Common myeloid progenitor, CD34-positive (primary cell): ENCODE data around the gene SMIM29.
"Not testable (repeated sequence)": the region's sequence is repeated elsewhere in the genome, so short reads cannot be mapped to it uniquely, and the experiment has no call there.

Experiments
- CTCF ChIA-PET: fragments of 350-600 bp; sonication (Branson Sonifier 250); formaldehyde crosslinking; loops from one replicate; lab custom pipeline; 2021; ENCODE audit warnings: antibody characterized with exemption; lab: Charles Lee
- POLR2A ChIA-PET: fragments of 350-600 bp; sonication (Branson Sonifier 250); formaldehyde crosslinking; loops from one replicate; lab custom pipeline; 2021; ENCODE audit warnings: antibody characterized with exemption; lab: Charles Lee
- DNase-seq, 3 donors: peaks; one replicate each; pipeline versions ENCODE4 v3.0.0 to v3.0.0-alpha.2; 2013
- H3K27ac ChIP-seq, 2 experiments: 1 replicate in 1 of 2; 2 replicates in 1 of 2; pipeline ENCODE4 v1.7.0; 2013; ENCODE audit warnings: inconsistent platforms in 2 of 2, low read length in 2 of 2, mild to moderate bottlenecking in 2 of 2, low read depth in 1 of 2, moderate library complexity in 1 of 2; ENCODE audit not compliant: severe bottlenecking in 2 of 2, insufficient read depth in 1 of 2, poor library complexity in 1 of 2
- H3K27me3 ChIP-seq, 5 experiments: replicated peaks in 2 of 5; 1 replicate in 3 of 5; 2 replicates in 2 of 5; pipeline versions ENCODE4 v1.6.1 to v1.7.0; 2013; ENCODE audit warnings: low read length in 4 of 5, mild to moderate bottlenecking in 2 of 5, moderate library complexity in 2 of 5, inconsistent platforms in 1 of 5; ENCODE audit not compliant: insufficient read depth in 5 of 5, control insufficient read depth in 4 of 5
- H3K36me3 ChIP-seq, 4 experiments: 1 replicate in 2 of 4; 2 replicates in 2 of 4; pipeline versions ENCODE4 v1.6.1 to v1.7.0; 2013; ENCODE audit warnings: low read length in 3 of 4, control low read depth in 1 of 4, mild to moderate bottlenecking in 1 of 4; ENCODE audit not compliant: control insufficient read depth in 4 of 4, insufficient read depth in 4 of 4
- H3K4me1 ChIP-seq, 4 experiments: 1 replicate in 3 of 4; 2 replicates in 1 of 4; pipeline versions ENCODE4 v1.6.1 to v1.7.1; 2013; ENCODE audit warnings: low read length in 3 of 4, mild to moderate bottlenecking in 3 of 4, control low read depth in 1 of 4, inconsistent platforms in 1 of 4, moderate library complexity in 1 of 4; ENCODE audit not compliant: control insufficient read depth in 4 of 4, insufficient read depth in 4 of 4; ENCODE audit errors: control extremely low read depth in 1 of 4
- H3K4me3 ChIP-seq, 7 experiments: 1 replicate in 4 of 7; 2 replicates in 3 of 7; pipeline versions ENCODE4 v1.5.1 to v1.7.0; 2013; ENCODE audit warnings: mild to moderate bottlenecking in 7 of 7, low read length in 6 of 7, moderate library complexity in 6 of 7, inconsistent platforms in 2 of 7, low read depth in 2 of 7, control low read depth in 1 of 7; ENCODE audit not compliant: insufficient read depth in 4 of 7, control insufficient read depth in 1 of 7; ENCODE audit errors: extremely low read depth in 1 of 7
- H3K9me3 ChIP-seq, 5 experiments: 1 replicate in 4 of 5; 2 replicates in 1 of 5; pipeline versions ENCODE4 v1.6.1 to v1.7.1; 2013; ENCODE audit warnings: low read length in 4 of 5, mild to moderate bottlenecking in 2 of 5, inconsistent platforms in 1 of 5, low read depth in 1 of 5, moderate library complexity in 1 of 5; ENCODE audit not compliant: control insufficient read depth in 4 of 5, insufficient read depth in 2 of 5; ENCODE audit errors: control extremely low read depth in 1 of 5
- WGBS: methylation state at CpG from one replicate; pipeline ENCODE4 v1.1.5; 2013; ENCODE audit not compliant: insufficient coverage; 5-methylcytosine and 5-hydroxymethylcytosine counted together

Gene SMIM29

GRCh38 chr6:34249469-34250261, 859 bp upstream of the SMIM29 start:
- H3K27ac ChIP-seq, result peak overlapping the region; percentile 33 to 83
- H3K4me3 ChIP-seq, result peak overlapping the region; percentile 42 to 94 (median 86)
- no peaks in the 10 kb centered on the region for H3K9me3 ChIP-seq
- peaks cover 5 to 29% (median 23%) of the 10 kb centered on the region in 4 experiments for H3K4me1 ChIP-seq
- ChIA-PET POLR2A (interaction anchor here (1.2 to 2.6 kb wide), 4 partner anchors 13 to 165 kb away, joined by 4 to 15 read pairs (median 11); partner anchors contain the start of genes HMGA1 and NUDT3), CTCF (interaction anchor here (0.6 to 5.8 kb wide), 44 partner anchors 11 to 273 kb away, joined by 3 to 139 read pairs (median 4); partner anchors contain the start of gene NUDT3)
- peaks cover 0 to 9% (median 4%) of the 10 kb centered on the region in 4 experiments for H3K36me3 ChIP-seq
- WGBS, result 65% methylated on average over 10 of the region's 18 CpGs
- no peaks in the 10 kb centered on the region for H3K27me3 ChIP-seq
- DNase-seq, result no peak

GRCh38 chr6:34248198-34248726, 544 bp downstream of the SMIM29 start:
- WGBS, result 8% methylated on average over 14 of the region's 17 CpGs
- H3K27me3 ChIP-seq, result no peaks in the 10 kb centered on the region
- peak overlapping the region; percentile 33 to 83 for H3K27ac ChIP-seq
- H3K4me3 ChIP-seq, result peak overlapping the region; percentile 53 to 94 (median 89)
- ChIA-PET CTCF (interaction anchor here (1.0 to 5.8 kb wide), 10 partner anchors 24 to 173 kb away, joined by 3 to 139 read pairs (median 4); partner anchors contain the start of gene NUDT3), POLR2A (interaction anchor here (0.6 to 2.6 kb wide), 4 partner anchors 12 to 1014 kb away, joined by 4 to 15 read pairs (median 9); partner anchors contain the start of gene HMGA1)
- H3K4me1 ChIP-seq, result peaks cover 5 to 42% (median 36%) of the 10 kb centered on the region in 4 experiments
- H3K9me3 ChIP-seq, result no peaks in the 10 kb centered on the region
- H3K36me3 ChIP-seq, result peaks cover 0 to 23% (median 7%) of the 10 kb centered on the region in 4 experiments
- DNase-seq, result peak in 1 of 3 donors; percentile 51

- 81% methylated on average over 5 of the region's 6 CpGs for WGBS
These were observed 1.2 kb downstream of the SMIM29 start for GRCh38 chr6:34247481-34248197.

GRCh38 chr6:34246563-34247391, 2.0 kb downstream of the SMIM29 start:
- H3K9me3 ChIP-seq, result no peaks in the 10 kb centered on the region
- peak in 2 of 3 donors; percentile 75 to 76 for DNase-seq
- WGBS, result 76% methylated on average over 6 of the region's 8 CpGs
- no peaks in the 10 kb centered on the region for H3K27me3 ChIP-seq
- no peak overlapping the region for H3K27ac ChIP-seq
- peaks cover 5 to 57% (median 48%) of the 10 kb centered on the region in 4 experiments for H3K4me1 ChIP-seq
- ChIA-PET POLR2A (no interaction called here), CTCF (interaction anchor here (0.8 to 5.8 kb wide), 7 partner anchors 21 to 170 kb away, joined by 3 to 139 read pairs (median 3); no protein-coding TSS in a partner anchor)
- peaks cover 0 to 38% (median 19%) of the 10 kb centered on the region in 4 experiments for H3K36me3 ChIP-seq
- no peak overlapping the region for H3K4me3 ChIP-seq

More at GRCh38 chr6:34247481-34248197, 1.2 kb downstream of the SMIM29 start:
- POLR2A ChIA-PET, result interaction anchor here (1.2 to 2.6 kb wide), 3 partner anchors 11 to 167 kb away, joined by 4 to 15 read pairs (median 14); partner anchors contain the start of gene HMGA1
- no peak for DNase-seq
- CTCF ChIA-PET, result interaction anchor here (0.6 to 5.8 kb wide), 10 partner anchors 24 to 362 kb away, joined by 3 to 139 read pairs (median 4); partner anchors contain the start of gene NUDT3
- Histone ChIP-seq H3K27me3 (no peaks in the 10 kb centered on the region), H3K4me3 (peak overlapping the region in 4 of 7 experiments; percentile 86 to 94 (median 89)), H3K27ac (peak overlapping the region in 1 of 2 experiments; percentile 83), H3K4me1 (peaks cover 5 to 49% (median 43%) of the 10 kb centered on the region in 4 experiments), H3K9me3 (no peaks in the 10 kb centered on the region), H3K36me3 (peaks cover 0 to 29% (median 11%) of the 10 kb centered on the region in 4 experiments)

GRCh38 chr6:34246249-34246562, 2.6 kb downstream of the SMIM29 start:
- no CpG with 5 or more reads among the region's 2 CpGs for WGBS
- H3K9me3 ChIP-seq, result no peaks in the 10 kb centered on the region
- no peak for DNase-seq
- peaks cover 5 to 63% (median 51%) of the 10 kb centered on the region in 4 experiments for H3K4me1 ChIP-seq
- no peak overlapping the region for H3K4me3 ChIP-seq
- H3K36me3 ChIP-seq, result peaks cover 0 to 44% (median 24%) of the 10 kb centered on the region in 4 experiments
- CTCF ChIA-PET, result interaction anchor here (0.8 to 5.8 kb wide), 6 partner anchors 20 to 170 kb away, joined by 3 to 139 read pairs (median 3); no protein-coding TSS in a partner anchor
- POLR2A ChIA-PET, result no interaction called here
- no peaks in the 10 kb centered on the region for H3K27me3 ChIP-seq
- no peak overlapping the region for H3K27ac ChIP-seq

- H3K27ac ChIP-seq, POLR2A ChIA-PET, H3K27me3 ChIP-seq, H3K9me3 ChIP-seq, H3K4me3 ChIP-seq, DNase-seq: not testable (repeated sequence)
- CTCF ChIA-PET, result interaction anchor here (0.8 to 5.8 kb wide), 6 partner anchors 19 to 171 kb away, joined by 3 to 139 read pairs (median 3); no protein-coding TSS in a partner anchor
- Histone ChIP-seq H3K36me3 (peaks cover 0 to 48% (median 29%) of the 10 kb centered on the region in 4 experiments), H3K4me1 (peaks cover 5 to 68% (median 51%) of the 10 kb centered on the region in 4 experiments)
- 100% methylated on average over 4 of the region's 7 CpGs for WGBS
These were observed 3.1 kb downstream of the SMIM29 start for GRCh38 chr6:34245761-34246140.
